OCI-LY3 (cell line): Measurements from ENCODE around the gene RSPRY1.

ENCODE experiments used
- EZH2phosphoT487 ChIP-seq: fragments of 200-600 bp; shearing (Covaris generic); IDR thresholded peaks from 2 replicates; pipeline ENCODE4 v1.6.1; 2018; ENCODE audit warnings: antibody characterized with exemption, mixed run types, low read depth
- TF ChIP-seq, protein P1 (sequence below): fragments of 200-600, 300-600 bp; sonication (generic); IDR thresholded peaks from 2 replicates; pipeline ENCODE4 v1.5.1; 2014; ENCODE audit warnings: antibody characterized with exemption, low read length, low read depth

- TF ChIP-seq, protein P1, sequence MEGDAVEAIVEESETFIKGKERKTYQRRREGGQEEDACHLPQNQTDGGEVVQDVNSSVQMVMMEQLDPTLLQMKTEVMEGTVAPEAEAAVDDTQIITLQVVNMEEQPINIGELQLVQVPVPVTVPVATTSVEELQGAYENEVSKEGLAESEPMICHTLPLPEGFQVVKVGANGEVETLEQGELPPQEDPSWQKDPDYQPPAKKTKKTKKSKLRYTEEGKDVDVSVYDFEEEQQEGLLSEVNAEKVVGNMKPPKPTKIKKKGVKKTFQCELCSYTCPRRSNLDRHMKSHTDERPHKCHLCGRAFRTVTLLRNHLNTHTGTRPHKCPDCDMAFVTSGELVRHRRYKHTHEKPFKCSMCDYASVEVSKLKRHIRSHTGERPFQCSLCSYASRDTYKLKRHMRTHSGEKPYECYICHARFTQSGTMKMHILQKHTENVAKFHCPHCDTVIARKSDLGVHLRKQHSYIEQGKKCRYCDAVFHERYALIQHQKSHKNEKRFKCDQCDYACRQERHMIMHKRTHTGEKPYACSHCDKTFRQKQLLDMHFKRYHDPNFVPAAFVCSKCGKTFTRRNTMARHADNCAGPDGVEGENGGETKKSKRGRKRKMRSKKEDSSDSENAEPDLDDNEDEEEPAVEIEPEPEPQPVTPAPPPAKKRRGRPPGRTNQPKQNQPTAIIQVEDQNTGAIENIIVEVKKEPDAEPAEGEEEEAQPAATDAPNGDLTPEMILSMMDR, result no peak
- TF ChIP-seq EZH2phosphoT487, result no peak
These were observed 6.0 kb downstream of the RSPRY1 start for GRCh38 chr16:57192146-57192545.
